ENCODE measurements around the gene DNM3. TPM values are rescaled to one million over a fixed set of nuclear protein-coding genes. Genes with fewer than 3 reads are reported as not detected.

Gene DNM3
- total and polyA plus RNA-seq, 2 donors (not counting 3 experiments of a cell fraction or from before 2014, with no cell fraction given), result 1.4 to 2.5 TPM

- H4K20me1 ChIP-seq (replicated peaks; ENCODE audit: control insufficient read depth, extremely low read depth, insufficient read depth, low read length), result no peaks in the 10 kb centered on the region
- DNase-seq (ENCODE audit: low read depth, low spot score) (peak; percentile 52), FAIRE-seq (no peak)
- BruUV-seq (replicated peaks), result no TSS peak
- H3K4me1 ChIP-seq (ENCODE audit: control insufficient read depth, extremely low read depth, insufficient read depth, low read length), result peaks cover 32% of the 10 kb centered on the region
- no peaks in the 10 kb centered on the region for H3K36me3 ChIP-seq (ENCODE audit: control insufficient read depth in 2 of 2, extremely low read depth in 1 of 2, insufficient read depth in 2 of 2, low read length in 2 of 2)
- no peak overlapping the region for H3K9ac ChIP-seq (replicated peaks; ENCODE audit: extremely low read depth, insufficient read depth, low read length)
- TF ChIP-seq JUN (IDR thresholded peaks at IDR 0.05; ENCODE audit: borderline replicate concordance, insufficient read depth, insufficient read length, low read depth) (peak; percentile 68), MAX (IDR thresholded peaks at IDR 0.05; ENCODE audit: insufficient read depth, insufficient read length) (no peak), POLR2AphosphoS5 (IDR thresholded peaks at IDR 0.05; ENCODE audit: insufficient read depth, low read depth, low read length) (no peak), FOS (IDR thresholded peaks at IDR 0.05; ENCODE audit: borderline replicate concordance, insufficient read depth, low read length) (peak; percentile 50), GATA2 (IDR thresholded peaks at IDR 0.05; ENCODE audit: insufficient read depth, insufficient read length, low read depth, low read length) (no peak)
- intact Hi-C loops (cut with micrococcal nuclease), result loop anchor here (10.0 kb wide), 2 partner anchors 209 to 719 kb away; partner anchors contain the start of gene SUCO
- H3K4me3 ChIP-seq (replicated peaks in 1 of 3; ENCODE audit: insufficient read depth in 1 of 3, low read depth in 1 of 3, low read length in 3 of 3), result no peak overlapping the region
- no peaks in the 10 kb centered on the region for H3K27me3 ChIP-seq (ENCODE audit: control insufficient read depth in 2 of 2, insufficient read depth in 2 of 2, low read length in 2 of 2)
- dilution Hi-C loops (cut with MboI; ENCODE audit: extremely low pct_ligation_motif_present, low sequenced_read_pairs), result no loop called here
- ChIA-PET CTCF (interaction anchor here (1.0 kb wide), 2 partner anchors 74 to 77 kb away, joined by 3 read pairs; no protein-coding TSS in a partner anchor), POLR2A (no interaction called here)
- H3K9me3 ChIP-seq (replicated peaks; ENCODE audit: control insufficient read depth, insufficient read depth, low read length), result no peaks in the 10 kb centered on the region
- H2AFZ ChIP-seq (ENCODE audit: low read depth, low read length), result no peak overlapping the region
- H3K9me1 ChIP-seq (replicated peaks; ENCODE audit: control insufficient read depth, extremely low read depth, insufficient read depth, low read length), result no peaks in the 10 kb centered on the region
- no peak overlapping the region for H3K27ac ChIP-seq (ENCODE audit: insufficient read depth, low read depth, low read length)
- no peaks in the 10 kb centered on the region for H3K79me2 ChIP-seq (ENCODE audit: control insufficient read depth, insufficient read depth, low read length)
- no peak overlapping the region for H3K4me2 ChIP-seq (ENCODE audit: insufficient read depth, low read length)
Observed at GRCh38 chr1:172325531-172325930, 484.2 kb downstream of the DNM3 start.

GRCh38 chr1:172326136-172326535 lies 484.8 kb downstream of the DNM3 start:
- dilution Hi-C loops (cut with MboI; ENCODE audit: extremely low pct_ligation_motif_present, low sequenced_read_pairs) (no loop called here), intact Hi-C loops (cut with micrococcal nuclease) (loop anchor here (10.0 kb wide), 2 partner anchors 209 to 719 kb away; partner anchors contain the start of gene SUCO)
- H3K36me3 ChIP-seq (ENCODE audit: control insufficient read depth in 2 of 2, extremely low read depth in 1 of 2, insufficient read depth in 2 of 2, low read length in 2 of 2), result no peaks in the 10 kb centered on the region
- no peaks in the 10 kb centered on the region for H4K20me1 ChIP-seq (replicated peaks; ENCODE audit: control insufficient read depth, extremely low read depth, insufficient read depth, low read length)
- ChIA-PET CTCF (no interaction called here), POLR2A (no interaction called here)
- no TSS peak for BruUV-seq (replicated peaks)
- no peaks in the 10 kb centered on the region for H3K79me2 ChIP-seq (ENCODE audit: control insufficient read depth, insufficient read depth, low read length)
- no peak overlapping the region for H3K4me3 ChIP-seq (replicated peaks in 1 of 3; ENCODE audit: insufficient read depth in 1 of 3, low read depth in 1 of 3, low read length in 3 of 3)
- H3K4me2 ChIP-seq (ENCODE audit: insufficient read depth, low read length), result no peak overlapping the region
- no peak overlapping the region for H2AFZ ChIP-seq (ENCODE audit: low read depth, low read length)
- TF ChIP-seq FOS (IDR thresholded peaks at IDR 0.05; ENCODE audit: borderline replicate concordance, insufficient read depth, low read length), result no peak
- no peak for TF ChIP-seq MYC (IDR thresholded peaks at IDR 0.05; ENCODE audit: low read depth, low read length)
- no peak for TF ChIP-seq CTCF (IDR thresholded peaks at IDR 0.05; ENCODE audit: extremely low read depth in 1 of 2, insufficient read depth in 1 of 2, low read depth in 1 of 2, low read length in 2 of 2)
- no peak for TF ChIP-seq JUN (IDR thresholded peaks at IDR 0.05; ENCODE audit: borderline replicate concordance, insufficient read depth, insufficient read length, low read depth)
- TF ChIP-seq GATA2 (IDR thresholded peaks at IDR 0.05; ENCODE audit: insufficient read depth, insufficient read length, low read depth, low read length), result no peak
- no peak for TF ChIP-seq POLR2AphosphoS5 (IDR thresholded peaks at IDR 0.05; ENCODE audit: insufficient read depth, low read depth, low read length)
- TF ChIP-seq MAX (IDR thresholded peaks at IDR 0.05; ENCODE audit: insufficient read depth, insufficient read length), result no peak
- TF ChIP-seq POLR2A (IDR thresholded peaks at IDR 0.05; ENCODE audit: low read depth, low read length), result no peak
- no peak for TF ChIP-seq EZH2 (IDR thresholded peaks at IDR 0.05; ENCODE audit: borderline replicate concordance, low read depth, low read length, severe bottlenecking)
- FAIRE-seq (no peak), DNase-seq (ENCODE audit: low read depth, low spot score) (no peak)
- H3K27ac ChIP-seq (ENCODE audit: insufficient read depth, low read depth, low read length), result no peak overlapping the region
- peaks cover 27% of the 10 kb centered on the region for H3K4me1 ChIP-seq (ENCODE audit: control insufficient read depth, extremely low read depth, insufficient read depth, low read length)
- H3K27me3 ChIP-seq (ENCODE audit: control insufficient read depth in 2 of 2, insufficient read depth in 2 of 2, low read length in 2 of 2), result no peaks in the 10 kb centered on the region
- no peaks in the 10 kb centered on the region for H3K9me1 ChIP-seq (replicated peaks; ENCODE audit: control insufficient read depth, extremely low read depth, insufficient read depth, low read length)
- no peak overlapping the region for H3K9ac ChIP-seq (replicated peaks; ENCODE audit: extremely low read depth, insufficient read depth, low read length)
- no peaks in the 10 kb centered on the region for H3K9me3 ChIP-seq (replicated peaks; ENCODE audit: control insufficient read depth, insufficient read depth, low read length)
